GM18870 (cell line): Measurements from ENCODE around the gene PRR15.

Experiments used
- ATAC-seq: cut with Tn5 transposase; IDR thresholded peaks from one replicate; pipeline ENCODE4 v1.9.1; 2021; ENCODE audit warnings: moderate library complexity; ENCODE audit not compliant: unreplicated experiment

PRR15 gene

GRCh38 chr7:29607889-29608288 is 44.3 kb downstream of the PRR15 start:
- no peak for ATAC-seq

GRCh38 chr7:29609162-29610037 is 45.8 kb downstream of the PRR15 start:
- no peak for ATAC-seq

DNA sequence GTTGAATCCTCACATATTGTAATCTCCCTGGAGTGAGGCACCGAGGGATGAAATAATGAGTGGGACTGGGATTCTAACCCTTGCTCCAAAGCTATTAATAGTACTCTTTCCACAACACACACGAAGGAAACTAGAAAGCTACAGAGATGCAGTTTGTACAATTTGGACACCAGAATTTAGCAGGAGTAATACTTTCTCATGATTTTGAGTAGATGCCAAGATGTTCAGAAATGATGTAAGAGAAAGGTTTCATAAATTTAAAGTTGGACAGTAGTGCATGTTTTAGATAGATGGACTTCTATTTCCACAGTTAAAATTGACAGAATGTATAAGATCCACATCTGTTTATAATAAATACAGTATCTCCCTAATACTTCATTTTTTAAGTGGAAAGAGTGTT is 46.5 kb downstream of the PRR15 start:
- no peak for ATAC-seq

- ATAC-seq = no peak
Measured at GRCh38 chr7:29611941-29612544, 48.4 kb downstream of the PRR15 start.

GRCh38 chr7:29612596-29612995 is 49.0 kb downstream of the PRR15 start:
- ATAC-seq = no peak

DNA sequence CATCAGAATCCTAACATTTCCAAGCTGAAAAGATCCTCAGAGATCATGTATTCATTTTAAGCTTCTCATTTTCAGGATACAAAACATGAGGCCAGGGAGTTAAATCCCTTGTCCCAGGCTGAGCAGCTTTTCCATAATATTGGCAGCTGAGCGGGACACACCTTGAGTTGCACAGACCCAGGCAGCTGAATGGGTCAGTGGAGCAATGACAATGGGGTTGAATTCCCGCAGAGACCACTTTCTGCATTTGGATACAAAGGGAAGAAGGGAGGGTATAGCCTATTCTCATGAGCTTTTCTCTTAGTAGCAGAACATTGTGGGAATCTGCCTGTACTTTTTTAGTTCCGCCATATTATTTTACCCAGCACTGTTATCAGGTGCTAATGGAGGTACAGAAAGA is 49.5 kb downstream of the PRR15 start:
- ATAC-seq = no peak

DNA sequence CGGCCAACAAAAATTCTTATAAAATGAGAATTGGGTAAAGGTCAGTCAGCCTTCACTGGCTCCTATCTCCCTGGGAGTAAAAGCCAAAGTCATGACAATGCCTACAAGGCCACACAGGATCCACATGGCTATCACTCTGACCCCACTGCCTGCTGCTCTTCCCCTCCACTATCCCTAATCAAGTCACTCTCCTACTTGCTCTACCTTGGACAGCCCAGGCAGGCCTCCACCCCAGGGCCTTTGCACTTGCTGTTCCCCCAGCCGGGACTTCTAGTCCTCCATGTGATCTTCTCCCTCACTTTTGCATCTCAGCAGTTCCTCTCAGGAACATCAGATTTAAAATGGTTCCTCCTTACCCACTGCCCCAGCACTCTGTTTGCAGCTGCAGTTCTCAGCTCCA is 50.6 kb downstream of the PRR15 start:
- ATAC-seq = no peak
